ENCODE results near the gene MCMBP.
"Not testable (repeated sequence)": the region's sequence is repeated elsewhere in the genome, so short reads cannot be mapped to it uniquely, and the experiment has no call there.

MCMBP gene

DNA sequence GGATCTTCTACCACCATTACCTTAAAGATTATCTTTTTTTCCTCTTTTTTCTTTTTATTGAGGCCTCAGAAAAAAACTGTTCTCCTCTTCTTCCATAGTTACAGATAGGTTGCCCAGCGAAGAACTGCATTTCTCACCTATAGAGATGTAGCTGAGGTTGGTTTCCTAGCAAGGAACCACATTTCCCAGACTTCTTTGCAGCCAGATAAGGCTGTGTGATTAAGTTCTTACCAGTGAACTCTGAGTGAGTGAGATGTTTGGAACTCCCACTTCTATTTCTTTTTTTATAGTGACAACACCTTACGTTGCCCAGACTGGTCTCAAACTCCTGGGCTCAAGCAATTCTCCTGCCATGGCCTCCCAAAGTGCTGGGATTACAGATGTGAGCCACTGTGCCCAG is 5.9 kb upstream of the MCMBP start:
- no peak overlapping the region for H3K9ac ChIP-seq (ENCODE audit: low read depth, low read length)
- H3K79me2 ChIP-seq (ENCODE audit: insufficient read depth, low read length), result peaks cover 5% of the 10 kb centered on the region
- H3K36me3 ChIP-seq (ENCODE audit: insufficient read depth, low read length), result no peaks in the 10 kb centered on the region
- H4K20me1 ChIP-seq (ENCODE audit: insufficient read depth, low read length), result no peaks in the 10 kb centered on the region
- DNase-seq, result no peak
- H3K9me3 ChIP-seq (ENCODE audit: insufficient read depth, low read length, severe bottlenecking), result no peaks in the 10 kb centered on the region
- H3K27me3 ChIP-seq (ENCODE audit: insufficient read depth, low read length, poor library complexity), result no peaks in the 10 kb centered on the region
- no peak overlapping the region for H2AFZ ChIP-seq (ENCODE audit: low read depth, low read length)
- H3K4me1 ChIP-seq (ENCODE audit: insufficient read depth, low read length), result peaks cover 7% of the 10 kb centered on the region
- H3K27ac ChIP-seq (ENCODE audit: low read length), result no peak overlapping the region
- H3K4me2 ChIP-seq (ENCODE audit: insufficient read depth, low read length), result no peak overlapping the region
- H3K4me3 ChIP-seq (ENCODE audit: low read depth in 1 of 2, low read length in 2 of 2), result no peak overlapping the region
- no peak for ATAC-seq (ENCODE audit: insufficient read depth, low read depth)
- TF ChIP-seq CTCF (IDR thresholded peaks at IDR 0.05; ENCODE audit: borderline replicate concordance, extremely low read depth, low read length, poor library complexity, severe bottlenecking) (no peak), EZH2 (IDR thresholded peaks at IDR 0.05; ENCODE audit: borderline replicate concordance, low read depth, low read length, severe bottlenecking) (no peak)

GRCh38 chr10:119872860-119873681 is 428 bp upstream of the MCMBP start:
- H3K4me1 ChIP-seq (ENCODE audit: insufficient read depth, low read length), result peaks cover 44% of the 10 kb centered on the region
- peak overlapping the region; percentile 49 to 66 for H3K4me3 ChIP-seq (ENCODE audit: low read depth in 1 of 2, low read length in 2 of 2)
- TF ChIP-seq CTCF (IDR thresholded peaks at IDR 0.05; ENCODE audit: borderline replicate concordance, extremely low read depth, low read length, poor library complexity, severe bottlenecking), result no peak
- no peak for TF ChIP-seq EZH2 (IDR thresholded peaks at IDR 0.05; ENCODE audit: borderline replicate concordance, low read depth, low read length, severe bottlenecking)
- DNase-seq (peak; percentile 91), ATAC-seq (ENCODE audit: insufficient read depth, low read depth) (peak; percentile 91)
- peaks cover 41% of the 10 kb centered on the region for H4K20me1 ChIP-seq (ENCODE audit: insufficient read depth, low read length)
- peak overlapping the region; percentile 89 for H3K9ac ChIP-seq (ENCODE audit: low read depth, low read length)
- peak overlapping the region; percentile 99 for H2AFZ ChIP-seq (ENCODE audit: low read depth, low read length)
- peaks cover 4% of the 10 kb centered on the region; the same call in 1 of the 2 replicates for H3K36me3 ChIP-seq (ENCODE audit: insufficient read depth, low read length)
- H3K9me3 ChIP-seq (ENCODE audit: insufficient read depth, low read length, severe bottlenecking), result no peaks in the 10 kb centered on the region
- peak overlapping the region; percentile 94 for H3K27ac ChIP-seq (ENCODE audit: low read length)
- H3K79me2 ChIP-seq (ENCODE audit: insufficient read depth, low read length), result peaks cover 58% of the 10 kb centered on the region
- peak overlapping the region; percentile 90 for H3K4me2 ChIP-seq (ENCODE audit: insufficient read depth, low read length)
- no peaks in the 10 kb centered on the region for H3K27me3 ChIP-seq (ENCODE audit: insufficient read depth, low read length, poor library complexity)

- no peaks in the 10 kb centered on the region for H3K27me3 ChIP-seq (ENCODE audit: insufficient read depth, low read length, poor library complexity)
- peak overlapping the region; percentile 49 to 66 for H3K4me3 ChIP-seq (ENCODE audit: low read depth in 1 of 2, low read length in 2 of 2)
- TF ChIP-seq CTCF (IDR thresholded peaks at IDR 0.05; ENCODE audit: borderline replicate concordance, extremely low read depth, low read length, poor library complexity, severe bottlenecking), result no peak
- TF ChIP-seq EZH2 (IDR thresholded peaks at IDR 0.05; ENCODE audit: borderline replicate concordance, low read depth, low read length, severe bottlenecking), result no peak
- peaks cover 50% of the 10 kb centered on the region for H4K20me1 ChIP-seq (ENCODE audit: insufficient read depth, low read length)
- H3K36me3 ChIP-seq (ENCODE audit: insufficient read depth, low read length), result peaks cover 11% of the 10 kb centered on the region
- peak; percentile 47 for ATAC-seq (ENCODE audit: insufficient read depth, low read depth)
- H2AFZ ChIP-seq (ENCODE audit: low read depth, low read length), result peak overlapping the region; percentile 99
- peak; percentile 77 for DNase-seq
- H3K9me3 ChIP-seq (ENCODE audit: insufficient read depth, low read length, severe bottlenecking), result no peaks in the 10 kb centered on the region
- H3K27ac ChIP-seq (ENCODE audit: low read length), result peak overlapping the region; percentile 94
- H3K9ac ChIP-seq (ENCODE audit: low read depth, low read length), result peak overlapping the region; percentile 89
- peak overlapping the region; percentile 90 for H3K4me2 ChIP-seq (ENCODE audit: insufficient read depth, low read length)
- H3K79me2 ChIP-seq (ENCODE audit: insufficient read depth, low read length), result peaks cover 68% of the 10 kb centered on the region
- H3K4me1 ChIP-seq (ENCODE audit: insufficient read depth, low read length), result peaks cover 46% of the 10 kb centered on the region
Observed at GRCh38 chr10:119871881-119872609, 598 bp downstream of the MCMBP start.

DNA sequence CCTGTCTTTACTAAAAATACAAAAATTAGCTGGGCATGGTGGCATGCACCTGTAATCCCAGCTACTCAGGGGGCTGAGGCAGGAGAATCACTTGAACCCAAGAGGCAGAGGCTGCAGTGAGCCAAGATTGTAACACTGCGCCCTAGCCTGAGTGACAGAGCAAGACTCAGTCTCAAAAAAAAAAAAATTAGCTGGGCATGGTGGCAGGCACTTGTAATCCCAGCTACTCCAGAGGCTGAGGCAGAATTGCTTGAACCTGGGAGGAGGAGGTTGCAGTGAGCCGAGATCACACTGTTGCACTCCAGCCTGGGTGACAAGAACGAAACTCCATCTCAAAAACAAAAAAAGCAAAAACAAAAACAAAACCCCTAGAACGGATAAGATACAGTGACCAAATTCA is 3.2 kb downstream of the MCMBP start:
- Histone ChIP-seq H3K4me3 (ENCODE audit: low read depth in 1 of 2, low read length in 2 of 2) (peak overlapping the region in 1 of 2 experiments; percentile 31; a peak in 1 of 4 replicates), H3K4me2 (ENCODE audit: insufficient read depth, low read length) (peak overlapping the region; percentile 90), H4K20me1 (ENCODE audit: insufficient read depth, low read length) (peaks cover 72% of the 10 kb centered on the region), H3K36me3 (ENCODE audit: insufficient read depth, low read length) (peaks cover 33% of the 10 kb centered on the region), H3K79me2 (ENCODE audit: insufficient read depth, low read length) (peaks cover 95% of the 10 kb centered on the region), H3K4me1 (ENCODE audit: insufficient read depth, low read length) (peaks cover 46% of the 10 kb centered on the region)
- H3K27me3 ChIP-seq (ENCODE audit: insufficient read depth, low read length, poor library complexity); ATAC-seq (ENCODE audit: insufficient read depth, low read depth); H2AFZ ChIP-seq (ENCODE audit: low read depth, low read length); H3K9me3 ChIP-seq (ENCODE audit: insufficient read depth, low read length, severe bottlenecking); H3K9ac ChIP-seq (ENCODE audit: low read depth, low read length); H3K27ac ChIP-seq (ENCODE audit: low read length); DNase-seq: not testable (repeated sequence)
